Neural cell (in vitro differentiated cells): ENCODE data around the gene TRAM2. TPM values are rescaled to one million over a fixed set of nuclear protein-coding genes. Genes with fewer than 3 reads are reported as not detected.

Experiments used
- H2AFZ ChIP-seq: fragments of 200-600, 300-800 bp; sonication (generic), shearing (Covaris generic); 2 replicates; pipeline ENCODE4 v1.6.0; 2014; ENCODE audit warnings: low read depth, mild to moderate bottlenecking, antibody characterized with exemption, low read length, moderate library complexity
- H3F3A ChIP-seq: fragments of 200-600 bp; shearing (Covaris generic); 2 replicates; pipeline ENCODE4 v1.6.1; 2016; ENCODE audit warnings: mild to moderate bottlenecking, moderate library complexity, mixed read lengths, antibody characterized with exemption, low read length; ENCODE audit not compliant: insufficient read depth, poor library complexity, severe bottlenecking
- H3K27ac ChIP-seq: fragments of 200-600, 300-800 bp; sonication (generic), shearing (Covaris generic); 2 replicates; pipeline ENCODE4 v1.5.1; 2014; ENCODE audit warnings: mild to moderate bottlenecking, low read length, moderate library complexity
- H3K27me3 ChIP-seq: fragments of 300-800, 200-600 bp; sonication (generic), shearing (Covaris generic); 2 replicates; pipeline ENCODE4 v1.6.0; 2014; ENCODE audit warnings: mild to moderate bottlenecking, low read depth, low read length, moderate library complexity; ENCODE audit not compliant: insufficient read depth
- H3K36me3 ChIP-seq: fragments of 300-800, 200-600 bp; sonication (generic), shearing (Covaris generic); 2 replicates; pipeline ENCODE4 v1.5.1; 2014; ENCODE audit warnings: mild to moderate bottlenecking, antibody characterized with exemption, low read length, moderate library complexity; ENCODE audit not compliant: insufficient read depth
- H3K4me2 ChIP-seq: fragments of 300-800, 200-600 bp; sonication (generic), shearing (Covaris generic); 2 replicates; pipeline ENCODE4 v1.6.0; 2014; ENCODE audit warnings: mild to moderate bottlenecking, low read length
- H3K4me3 ChIP-seq: fragments of 300-800, 200-600 bp; sonication (generic), shearing (Covaris generic); 2 replicates; pipeline ENCODE4 v1.5.1; 2014; ENCODE audit warnings: mild to moderate bottlenecking, low read length, moderate library complexity
- H3K79me2 ChIP-seq: fragments of 200-600 bp; shearing (Covaris generic); replicated peaks from 2 replicates; pipeline ENCODE4 v1.6.0; 2014; ENCODE audit warnings: mild to moderate bottlenecking, low read length, moderate library complexity; ENCODE audit not compliant: insufficient read depth
- H3K9ac ChIP-seq: fragments of 300-800, 200-600 bp; sonication (generic), shearing (Covaris generic); 2 replicates; pipeline ENCODE4 v1.6.1; 2016; ENCODE audit warnings: mild to moderate bottlenecking, low read length, mixed read lengths
- H3K9me2 ChIP-seq: fragments of 200-600 bp; shearing (Covaris generic); 2 replicates; pipeline ENCODE4 v1.6.1; 2016; ENCODE audit warnings: mild to moderate bottlenecking, low read length, mixed read lengths; ENCODE audit not compliant: insufficient read depth
- H3K9me3 ChIP-seq: fragments of 200-600, 300-800 bp; sonication (generic), shearing (Covaris generic); 2 replicates; pipeline ENCODE4 v1.6.1; 2016; ENCODE audit warnings: mild to moderate bottlenecking, mixed run types, low read length, moderate library complexity, mixed read lengths
- H4K20me1 ChIP-seq: fragments of 200-600 bp; shearing (Covaris generic); 2 replicates; pipeline ENCODE4 v1.6.1; 2016; ENCODE audit warnings: mild to moderate bottlenecking, mixed run types; ENCODE audit not compliant: insufficient read depth
- EP300 ChIP-seq: fragments of 450-650 bp; conservative IDR thresholded peaks from 2 replicates; pipeline ENCODE4 v1.6.1; 2014; ENCODE audit warnings: antibody characterized with exemption, mild to moderate bottlenecking, moderate library complexity; ENCODE audit not compliant: poor library complexity, severe bottlenecking
- EZH2 ChIP-seq: fragments of 200-600, 300-800 bp; shearing (Covaris generic), sonication (generic); IDR thresholded peaks from 2 replicates; pipeline ENCODE4 v1.6.1; 2014; ENCODE audit warnings: antibody characterized with exemption, low read length, borderline replicate concordance, mild to moderate bottlenecking; ENCODE audit not compliant: insufficient read depth, poor library complexity, severe bottlenecking
- MXI1 ChIP-seq: fragments of 450-650 bp; conservative IDR thresholded peaks from 2 replicates; pipeline ENCODE4 v1.6.1; 2014; ENCODE audit warnings: antibody characterized with exemption, mild to moderate bottlenecking; ENCODE audit not compliant: poor library complexity, severe bottlenecking
- POLR2AphosphoS5 ChIP-seq: IDR thresholded peaks from 2 replicates; pipeline ENCODE4 v1.6.1; 2012
- RAD21 ChIP-seq: fragments of 450-650 bp; conservative IDR thresholded peaks from 2 replicates; pipeline ENCODE4 v1.6.1; 2014; ENCODE audit warnings: antibody characterized with exemption, mild to moderate bottlenecking, moderate library complexity
- REST ChIP-seq: IDR thresholded peaks from 2 replicates; pipeline ENCODE4 v1.6.1; 2012; ENCODE audit warnings: borderline replicate concordance
- SMC3 ChIP-seq: fragments of 450-650 bp; conservative IDR thresholded peaks from 2 replicates; pipeline ENCODE4 v1.6.1; 2014; ENCODE audit warnings: antibody characterized with exemption, mild to moderate bottlenecking, moderate library complexity; ENCODE audit not compliant: poor library complexity
- TAF1 ChIP-seq: IDR thresholded peaks from 2 replicates; pipeline ENCODE4 v1.6.1; 2012; ENCODE audit warnings: low read depth
- polyA plus RNA-seq: library from polyadenylated mRNA; depleted of rRNA; stranded (reverse); fragments of >200 nt; gene quantifications from 2 replicates; pipeline ENCODE4 v1.2.3, GENCODE V29; 2014
- TF ChIP-seq, protein P1 (sequence below): fragments of 450-650 bp; IDR thresholded peaks from 2 replicates; pipeline ENCODE4 v1.5.1; 2014; ENCODE audit warnings: antibody characterized with exemption, mild to moderate bottlenecking, moderate library complexity; ENCODE audit not compliant: poor library complexity, severe bottlenecking

TRAM2 gene
- polyA plus RNA-seq, 1 donor from 2014 or later: 0.41 TPM

DNA sequence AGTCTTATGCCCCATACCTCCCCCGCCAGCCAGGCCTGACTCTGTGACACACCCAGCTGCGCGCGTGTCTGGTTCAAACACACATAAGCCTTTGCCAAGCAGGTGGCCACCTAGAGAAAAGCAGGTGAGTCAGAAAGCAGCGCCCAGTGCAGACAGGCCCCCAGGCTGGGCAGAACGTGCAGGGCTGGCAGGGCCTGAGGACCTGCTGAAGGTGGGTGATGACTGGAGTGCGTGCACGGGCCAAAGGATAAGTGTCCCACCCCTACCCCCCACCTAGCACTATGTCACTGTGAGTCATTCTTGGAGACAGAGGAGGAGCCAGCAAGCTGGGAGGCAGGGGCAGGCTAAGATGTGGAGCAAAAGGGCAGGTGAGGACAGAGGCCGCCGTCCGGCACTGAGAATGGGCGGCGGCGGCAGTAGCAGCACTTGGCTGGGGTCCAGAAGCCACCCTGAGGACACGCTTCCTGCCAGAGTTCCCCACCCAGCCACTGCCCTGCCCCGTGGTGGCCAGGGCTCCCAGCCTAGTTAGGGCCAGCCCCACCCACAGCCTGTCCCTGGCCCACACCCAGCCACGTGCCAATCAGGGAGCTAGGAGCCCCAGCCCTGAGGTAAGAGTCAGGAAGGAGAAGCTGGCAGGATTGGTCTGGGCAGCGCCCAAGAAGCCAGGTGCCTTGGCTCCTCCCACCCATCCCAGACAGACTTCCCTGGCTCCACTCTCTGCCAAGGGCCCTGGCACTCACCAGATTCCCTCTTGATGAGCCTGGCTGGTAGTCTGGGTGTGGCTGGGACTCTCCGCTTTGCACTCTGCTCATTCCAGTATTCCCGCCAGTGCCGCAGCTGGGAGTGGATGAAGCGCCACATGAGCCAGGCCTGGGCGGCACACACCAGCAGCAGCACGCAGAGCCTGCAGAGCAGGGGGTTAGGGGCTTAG, 72.7 kb downstream of the TRAM2 start:
- Histone ChIP-seq H2AFZ (no peak overlapping the region), H3K9ac (no peak overlapping the region), H3K79me2 (no peaks in the 10 kb centered on the region)

DNA sequence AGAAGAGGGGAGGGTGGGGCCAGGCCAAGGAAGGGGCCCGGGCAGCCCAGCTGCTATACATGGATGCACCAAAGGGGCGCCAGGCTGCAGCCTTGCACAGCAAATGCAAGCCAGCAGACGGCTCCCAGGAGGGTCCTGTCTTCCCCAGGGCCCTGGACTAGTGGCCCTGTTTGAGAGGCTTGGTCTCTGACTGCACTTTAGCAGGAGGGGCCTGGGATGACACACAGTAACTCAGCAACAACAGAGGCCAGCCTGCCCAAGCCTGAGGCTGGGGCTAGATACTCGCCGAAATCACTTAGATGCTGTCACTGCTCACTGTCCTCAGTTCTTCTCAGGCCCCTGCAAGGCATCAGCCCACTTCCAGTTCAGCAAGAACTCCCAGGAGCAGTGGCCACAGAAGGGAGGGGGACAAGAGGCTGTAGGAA, 73.5 kb downstream of the TRAM2 start:
- Histone ChIP-seq H3K36me3 (no peaks in the 10 kb centered on the region), H4K20me1 (no peaks in the 10 kb centered on the region), H2AFZ (no peak overlapping the region), H3K9me2 (no peaks in the 10 kb centered on the region), H3K79me2 (no peaks in the 10 kb centered on the region), H3K9ac (no peak overlapping the region), H3K27me3 (no peaks in the 10 kb centered on the region), H3K27ac (no peak overlapping the region), H3K4me2 (no peak overlapping the region), H3K9me3 (no peaks in the 10 kb centered on the region), H3F3A (no peaks in the 10 kb centered on the region), H3K4me3 (no peak overlapping the region)
- TF ChIP-seq, protein P1, sequence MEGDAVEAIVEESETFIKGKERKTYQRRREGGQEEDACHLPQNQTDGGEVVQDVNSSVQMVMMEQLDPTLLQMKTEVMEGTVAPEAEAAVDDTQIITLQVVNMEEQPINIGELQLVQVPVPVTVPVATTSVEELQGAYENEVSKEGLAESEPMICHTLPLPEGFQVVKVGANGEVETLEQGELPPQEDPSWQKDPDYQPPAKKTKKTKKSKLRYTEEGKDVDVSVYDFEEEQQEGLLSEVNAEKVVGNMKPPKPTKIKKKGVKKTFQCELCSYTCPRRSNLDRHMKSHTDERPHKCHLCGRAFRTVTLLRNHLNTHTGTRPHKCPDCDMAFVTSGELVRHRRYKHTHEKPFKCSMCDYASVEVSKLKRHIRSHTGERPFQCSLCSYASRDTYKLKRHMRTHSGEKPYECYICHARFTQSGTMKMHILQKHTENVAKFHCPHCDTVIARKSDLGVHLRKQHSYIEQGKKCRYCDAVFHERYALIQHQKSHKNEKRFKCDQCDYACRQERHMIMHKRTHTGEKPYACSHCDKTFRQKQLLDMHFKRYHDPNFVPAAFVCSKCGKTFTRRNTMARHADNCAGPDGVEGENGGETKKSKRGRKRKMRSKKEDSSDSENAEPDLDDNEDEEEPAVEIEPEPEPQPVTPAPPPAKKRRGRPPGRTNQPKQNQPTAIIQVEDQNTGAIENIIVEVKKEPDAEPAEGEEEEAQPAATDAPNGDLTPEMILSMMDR: no peak
- TF ChIP-seq SMC3: no peak
- no peak for TF ChIP-seq EZH2
- TF ChIP-seq EP300: no peak

More for the DNA sequence above, 72.7 kb downstream of the TRAM2 start:
- Histone ChIP-seq H4K20me1 (no peaks in the 10 kb centered on the region), H3K9me3 (no peaks in the 10 kb centered on the region), H3K27me3 (no peaks in the 10 kb centered on the region), H3K4me3 (no peak overlapping the region), H3K36me3 (no peaks in the 10 kb centered on the region), H3K4me2 (no peak overlapping the region), H3F3A (no peaks in the 10 kb centered on the region), H3K9me2 (no peaks in the 10 kb centered on the region), H3K27ac (no peak overlapping the region)
- TF ChIP-seq MXI1 (no peak), RAD21 (no peak), REST (no peak), POLR2AphosphoS5 (no peak), EP300 (no peak), EZH2 (no peak), SMC3 (no peak), TAF1 (no peak)
- TF ChIP-seq, protein P1: no peak
